ENCODE data around the gene BIRC7. TPM values are rescaled to one million over a fixed set of nuclear protein-coding genes. Genes with fewer than 3 reads are reported as not detected.
"Not testable (repeated sequence)": the region's sequence is repeated elsewhere in the genome, so short reads cannot be mapped to it uniquely, and the experiment has no call there.

Gene BIRC7
- total RNA-seq, 1 donor from 2014 or later: 6.9 TPM

- H3K9me3 Mint-ChIP-seq: no peaks in the 10 kb centered on the region
- no peak for TF ChIP-seq CTCF (conservative IDR thresholded peaks at IDR 0.05)
- H3K4me1 Mint-ChIP-seq: peaks cover 33% of the 10 kb centered on the region
- H3K27ac Mint-ChIP-seq (ENCODE audit: unreplicated experiment): no peak overlapping the region
- no peak overlapping the region for H3K4me3 Mint-ChIP-seq
- DNase-seq (ENCODE audit: low read depth, low spot score): no peak
- no peaks in the 10 kb centered on the region for H3K27me3 Mint-ChIP-seq (ENCODE audit: low read depth)
- H3K36me3 Mint-ChIP-seq (ENCODE audit: low read depth): no peaks in the 10 kb centered on the region
Measured at GRCh38 chr20:63249891-63250290, 14.2 kb downstream of the BIRC7 start.

DNA sequence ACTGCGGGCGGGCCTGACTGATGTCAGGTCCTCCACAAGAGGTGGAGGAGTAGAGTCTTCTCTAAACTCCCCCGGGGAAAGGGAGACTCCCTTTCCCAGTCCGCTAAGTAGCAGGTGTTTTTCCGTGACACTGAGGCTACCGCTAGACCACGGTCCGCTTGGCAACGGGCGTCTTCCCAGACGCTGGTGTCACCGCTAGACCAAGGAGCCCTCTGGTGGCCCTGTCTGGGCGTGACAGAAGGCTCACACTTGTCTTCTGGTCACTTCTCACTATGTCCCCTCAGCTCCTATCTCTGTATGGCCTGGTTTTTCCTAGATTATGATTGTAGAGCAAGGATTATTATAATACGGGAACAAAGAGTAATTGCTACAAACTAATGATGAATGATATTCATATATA is 15.6 kb downstream of the BIRC7 start:
- TF ChIP-seq CTCF (conservative IDR thresholded peaks at IDR 0.05): peak; percentile 46
- H3K27me3 Mint-ChIP-seq (ENCODE audit: low read depth); H3K9me3 Mint-ChIP-seq; H3K36me3 Mint-ChIP-seq (ENCODE audit: low read depth): not testable (repeated sequence)
- Mint-ChIP-seq H3K4me3 (peak overlapping the region; percentile 86), H3K27ac (ENCODE audit: unreplicated experiment) (peak overlapping the region; percentile 70), H3K4me1 (peaks cover 45% of the 10 kb centered on the region)
- peak; percentile 37 for DNase-seq (ENCODE audit: low read depth, low spot score)

GRCh38 chr20:63252284-63252711 is 16.6 kb downstream of the BIRC7 start:
- TF ChIP-seq CTCF (conservative IDR thresholded peaks at IDR 0.05): no peak
- peak overlapping the region; percentile 92 for H3K4me3 Mint-ChIP-seq
- H3K27ac Mint-ChIP-seq (ENCODE audit: unreplicated experiment): peak overlapping the region; percentile 93
- H3K27me3 Mint-ChIP-seq (ENCODE audit: low read depth): peaks cover 2% of the 10 kb centered on the region
- peak; percentile 22 for DNase-seq (ENCODE audit: low read depth, low spot score)
- peaks cover 4% of the 10 kb centered on the region for H3K36me3 Mint-ChIP-seq (ENCODE audit: low read depth)
- H3K4me1 Mint-ChIP-seq: peaks cover 50% of the 10 kb centered on the region
- no peaks in the 10 kb centered on the region for H3K9me3 Mint-ChIP-seq

- DNase-seq (ENCODE audit: low read depth, low spot score): no peak
- Mint-ChIP-seq H3K27ac (ENCODE audit: unreplicated experiment) (peak overlapping the region; percentile 93), H3K4me1 (peaks cover 52% of the 10 kb centered on the region)
Measured at GRCh38 chr20:63253065-63253437, 17.3 kb downstream of the BIRC7 start.

DNA sequence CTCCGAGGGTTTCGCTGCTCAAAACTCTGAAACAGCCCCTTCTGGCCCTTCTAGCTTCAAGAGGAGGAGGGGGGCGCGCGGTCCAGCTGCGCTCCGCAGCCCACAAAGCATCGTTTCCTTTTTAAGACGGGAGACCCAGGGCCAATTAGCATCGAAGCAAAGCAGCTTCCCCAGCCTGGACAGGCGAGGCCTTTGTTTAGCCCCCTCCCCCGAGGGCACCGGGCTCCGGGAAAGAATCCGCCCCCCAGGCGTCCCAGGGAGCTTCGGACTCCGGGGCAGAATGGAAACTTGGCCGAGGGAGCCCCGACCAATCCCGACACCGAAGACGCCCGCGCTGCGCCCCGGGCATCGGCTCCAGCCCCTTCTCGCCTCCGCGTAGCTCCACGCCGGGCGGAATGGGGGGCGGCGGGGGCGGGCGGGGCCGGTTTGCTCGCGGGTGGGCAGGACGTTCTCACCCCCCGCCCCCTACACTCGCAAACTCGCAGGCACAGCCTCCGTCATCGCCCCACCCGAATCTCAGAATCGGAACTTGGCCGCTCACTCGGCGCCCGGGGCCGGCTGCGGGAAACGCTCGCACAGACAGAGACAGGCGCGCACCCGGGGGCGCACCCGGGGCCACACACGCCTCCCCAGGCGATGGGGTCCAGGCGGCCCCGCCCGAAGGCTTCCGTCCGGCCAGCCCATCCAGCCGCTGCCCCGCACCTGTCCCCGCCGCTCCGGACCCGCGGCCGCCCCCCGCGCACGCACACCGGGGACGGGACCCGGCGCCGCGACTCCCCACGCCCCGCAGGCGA is 17.9 kb downstream of the BIRC7 start:
- Mint-ChIP-seq H3K27me3 (ENCODE audit: low read depth) (peaks cover 2% of the 10 kb centered on the region), H3K4me3 (peak overlapping the region; percentile 92)

More at GRCh38 chr20:63253065-63253437, 17.3 kb downstream of the BIRC7 start:
- peaks cover 2% of the 10 kb centered on the region for H3K27me3 Mint-ChIP-seq (ENCODE audit: low read depth)
- peaks cover 4% of the 10 kb centered on the region for H3K36me3 Mint-ChIP-seq (ENCODE audit: low read depth)
- peak overlapping the region; percentile 92 for H3K4me3 Mint-ChIP-seq
- H3K9me3 Mint-ChIP-seq: no peaks in the 10 kb centered on the region
- no peak for TF ChIP-seq CTCF (conservative IDR thresholded peaks at IDR 0.05)

More for the DNA sequence above, 17.9 kb downstream of the BIRC7 start:
- no peak for TF ChIP-seq CTCF (conservative IDR thresholded peaks at IDR 0.05)
- Mint-ChIP-seq H3K27ac (ENCODE audit: unreplicated experiment) (peak overlapping the region; percentile 93), H3K4me1 (peaks cover 53% of the 10 kb centered on the region), H3K9me3 (no peaks in the 10 kb centered on the region), H3K36me3 (ENCODE audit: low read depth) (peaks cover 4% of the 10 kb centered on the region)
- DNase-seq (ENCODE audit: low read depth, low spot score): peak; percentile 70
